OCI-LY7 (cell line): ENCODE data around the gene CCDC179.

Experiments
- CTCF ChIP-seq: fragments of 200-600 bp; sonication (generic); conservative IDR thresholded peaks from 2 replicates; pipeline ENCODE4 v1.5.1; 2014; ENCODE audit warnings: mild to moderate bottlenecking, antibody characterized with exemption, low read length, moderate library complexity, mixed read lengths
- EZH2phosphoT487 ChIP-seq: fragments of 200-600 bp; sonication (generic); IDR thresholded peaks from 2 replicates; pipeline ENCODE4 v1.6.1; 2018; ENCODE audit warnings: low read depth, borderline replicate concordance, mild to moderate bottlenecking, mixed run types, antibody characterized with exemption, low read length, moderate library complexity, mixed read lengths

GRCh38 chr11:22901603-22902002, 41.3 kb upstream of the CCDC179 start:
- TF ChIP-seq CTCF (no peak), EZH2phosphoT487 (no peak)
